Measurements from ENCODE around the gene YBX3. TPM values are rescaled to one million over a fixed set of nuclear protein-coding genes. Genes with fewer than 3 reads are reported as not detected.

The YBX3 gene
- total and polyA plus RNA-seq, 2 of the 13 experiments (the other 11 are each of a cell fraction or from before 2014, with no cell fraction given): 77.5 to 99.6 TPM

GRCh38 chr12:10722905-10723746 lies at the start of gene YBX3 (continued):
- TF ChIP-seq KIAA2018 (CRISPR knock-in tag; IDR thresholded peaks at IDR 0.05; ENCODE audit: borderline replicate concordance) (no peak), IKZF4 (CRISPR knock-in tag; IDR thresholded peaks at IDR 0.05; ENCODE audit: borderline replicate concordance, low read depth, not compliant biosample characterization) (no peak), ZNF121 (CRISPR knock-in tag; IDR thresholded peaks at IDR 0.05) (no peak), ZNF639 (CRISPR knock-in tag; conservative IDR thresholded peaks at IDR 0.05) (no peak), KDM1A (CRISPR knock-in tag; IDR thresholded peaks at IDR 0.05) (no peak), ZNF292 (CRISPR knock-in tag; IDR thresholded peaks at IDR 0.05; ENCODE audit: borderline replicate concordance, low read depth) (no peak), SKI (IDR thresholded peaks at IDR 0.05; ENCODE audit: partially characterized antibody) (no peak), SIX4 (CRISPR knock-in tag; IDR thresholded peaks at IDR 0.05) (no peak), ZNF276 (CRISPR knock-in tag; IDR thresholded peaks at IDR 0.05; ENCODE audit: low read depth) (no peak), CCDC6 (CRISPR knock-in tag; IDR thresholded peaks at IDR 0.05) (peak; percentile 74; the same call in 1 of the 2 replicates), ZBED4 (CRISPR knock-in tag; IDR thresholded peaks at IDR 0.05; ENCODE audit: borderline replicate concordance) (peak; percentile 74; the same call in 1 of the 2 replicates), ZMYM4 (CRISPR knock-in tag; IDR thresholded peaks at IDR 0.05) (no peak)

All from HepG2 (cell line).